IMR-90 (cell line): ENCODE data around the gene KDM4E. TPM values are rescaled to one million over a fixed set of nuclear protein-coding genes. Genes with fewer than 3 reads are reported as not detected.

Experiments
- ATAC-seq: fragments of 200-7000 bp; cut with Tn5 transposase; 2 replicates; pipeline ENCODE4 v1.9.1; 2020; ENCODE audit warnings: low read depth, mild to moderate bottlenecking, moderate library complexity
- BruUV-seq: library from RNA; stranded (reverse); fragments of 400-500 nt; replicated peaks from 2 replicates; lab custom pipeline; 2021; lab: Mats Ljungman, UMichigan
- CTCF ChIA-PET: fragments of 300-600 bp; formaldehyde crosslinking; extraction: SDS; loops from one replicate; lab custom pipeline; 2021; ENCODE audit warnings: antibody characterized with exemption; lab: Yijun Ruan, JAX
- POLR2A ChIA-PET: fragments of 300-600 bp; sonication (Branson Sonifier 250); formaldehyde crosslinking; loops from one replicate; lab custom pipeline; 2022; ENCODE audit warnings: antibody characterized with exemption; ENCODE audit not compliant: unreplicated experiment; lab: Charles Lee
- DNase-seq: peaks from one replicate; pipeline ENCODE4 v3.0.0; 2013
- H2AFZ ChIP-seq: replicated peaks from 2 replicates; pipeline ENCODE3; 2013; ENCODE audit warnings: low read length, mild to moderate bottlenecking; ENCODE audit not compliant: poor library complexity
- H2AK5ac ChIP-seq: 2 replicates; pipeline ENCODE4 v1.6.1; 2013; ENCODE audit warnings: low read depth, low read length, inconsistent platforms
- H2AK9ac ChIP-seq: replicated peaks from 2 replicates; pipeline ENCODE3; 2013; ENCODE audit warnings: mild to moderate bottlenecking, low read depth, low read length, moderate library complexity; ENCODE audit not compliant: poor library complexity
- H2BK120ac ChIP-seq: 2 replicates; pipeline ENCODE4 v1.6.1; 2013; ENCODE audit warnings: low read depth, low read length, inconsistent platforms
- H2BK15ac ChIP-seq: 3 replicates; pipeline ENCODE4 v1.6.1; 2013; ENCODE audit warnings: low read depth, low read length, inconsistent platforms
- H2BK20ac ChIP-seq: 2 replicates; pipeline ENCODE4 v1.6.1; 2013; ENCODE audit warnings: low read depth, mild to moderate bottlenecking, inconsistent platforms, low read length, moderate library complexity
- H2BK5ac ChIP-seq: 2 replicates; pipeline ENCODE4 v1.6.1; 2013; ENCODE audit warnings: mild to moderate bottlenecking, low read depth, low read length, inconsistent platforms; ENCODE audit not compliant: poor library complexity, severe bottlenecking
- H3K14ac ChIP-seq: replicated peaks from 2 replicates; pipeline ENCODE4 v1.6.1; 2013; ENCODE audit warnings: low read depth, low read length, inconsistent platforms
- H3K18ac ChIP-seq: 2 replicates; pipeline ENCODE4 v1.6.1; 2013; ENCODE audit warnings: low read depth, low read length, control low read depth
- H3K23ac ChIP-seq: 2 replicates; pipeline ENCODE4 v1.6.1; 2013; ENCODE audit warnings: low read depth, low read length, inconsistent platforms
- H3K27ac ChIP-seq: 2 replicates; pipeline ENCODE4 v1.5.1; 2013; ENCODE audit warnings: mild to moderate bottlenecking, control low read depth, low read length; ENCODE audit not compliant: insufficient read depth
- H3K27me3 ChIP-seq: 2 replicates; pipeline ENCODE4 v1.6.1; 2013; ENCODE audit warnings: low read length; ENCODE audit not compliant: control insufficient read depth, insufficient read depth
- H3K36me3 ChIP-seq: 2 replicates; pipeline ENCODE4 v1.6.1; 2013; ENCODE audit warnings: low read length, mixed read lengths; ENCODE audit not compliant: control insufficient read depth, insufficient read depth
- H3K4ac ChIP-seq: 2 replicates; pipeline ENCODE4 v1.6.1; 2013; ENCODE audit warnings: low read depth, low read length, inconsistent platforms
- H3K4me1 ChIP-seq: 2 replicates; pipeline ENCODE4 v1.6.1; 2013; ENCODE audit warnings: low read length, mixed read lengths; ENCODE audit not compliant: control insufficient read depth, insufficient read depth
- H3K4me2 ChIP-seq: 2 replicates; pipeline ENCODE4 v1.6.1; 2013; ENCODE audit warnings: low read depth, mild to moderate bottlenecking, control low read depth, low read length, moderate library complexity
- H3K4me3 ChIP-seq: 2 replicates; pipeline ENCODE4 v1.5.1; 2013; ENCODE audit warnings: low read depth, mild to moderate bottlenecking, control low read depth, low read length, moderate library complexity; ENCODE audit not compliant: insufficient read depth
- H3K56ac ChIP-seq: 2 replicates; pipeline ENCODE4 v1.6.1; 2013; ENCODE audit warnings: low read length, inconsistent platforms; ENCODE audit not compliant: insufficient read depth; ENCODE audit errors: extremely low read depth
- H3K79me1 ChIP-seq, 2 experiments: 2 replicates each; pipeline ENCODE4 v1.6.1; 2013; ENCODE audit warnings: low read length in 2 of 2, inconsistent platforms in 1 of 2, low read depth in 1 of 2
- H3K9ac ChIP-seq: 2 replicates; pipeline ENCODE4 v1.6.1; 2013; ENCODE audit warnings: low read depth, low read length, control low read depth
- H3K9me1 ChIP-seq: 2 replicates; pipeline ENCODE4 v1.6.1; 2013; ENCODE audit warnings: low read length, inconsistent platforms; ENCODE audit not compliant: insufficient read depth
- H3K9me3 ChIP-seq: 2 replicates; pipeline ENCODE4 v1.6.1; 2013; ENCODE audit warnings: low read length; ENCODE audit not compliant: control insufficient read depth, insufficient read depth
- H4K20me1 ChIP-seq: 2 replicates; pipeline ENCODE4 v1.6.1; 2013; ENCODE audit warnings: low read length, inconsistent platforms; ENCODE audit not compliant: insufficient read depth
- H4K5ac ChIP-seq: 2 replicates; pipeline ENCODE4 v1.6.1; 2013; ENCODE audit warnings: mild to moderate bottlenecking, low read depth, low read length, control low read depth
- H4K8ac ChIP-seq, 2 experiments: 2 replicates each; pipeline ENCODE4 v1.6.1; 2013; ENCODE audit warnings: low read depth in 2 of 2, low read length in 2 of 2, control low read depth in 1 of 2, inconsistent platforms in 1 of 2
- H4K91ac ChIP-seq: 2 replicates; pipeline ENCODE4 v1.6.1; 2013; ENCODE audit warnings: low read depth, low read length, inconsistent platforms; ENCODE audit not compliant: insufficient read depth
- BHLHE40 ChIP-seq: fragments of 150-350 bp; IDR thresholded peaks from 2 replicates; pipeline ENCODE4 v1.6.1; 2016; ENCODE audit warnings: mild to moderate bottlenecking, low read depth, low read length
- CEBPB ChIP-seq: IDR thresholded peaks from 2 replicates; pipeline ENCODE4 v1.6.1; 2012; ENCODE audit warnings: low read depth, low read length, improper control_type of control experiment
- CHD1 ChIP-seq: IDR thresholded peaks from 2 replicates; pipeline ENCODE4 v1.6.1; 2012; ENCODE audit warnings: low read depth, low read length, improper control_type of control experiment
- FOS ChIP-seq: fragments of 150-350 bp; IDR thresholded peaks from 2 replicates; pipeline ENCODE4 v1.6.1; 2016; ENCODE audit warnings: low read depth, low read length
- MAFK ChIP-seq: IDR thresholded peaks from 2 replicates; pipeline ENCODE4 v1.6.1; 2012; ENCODE audit warnings: low read depth, low read length, improper control_type of control experiment
- MAZ ChIP-seq: IDR thresholded peaks from 2 replicates; pipeline ENCODE4 v1.6.1; 2012; ENCODE audit warnings: low read depth, mild to moderate bottlenecking, low read length, improper control_type of control experiment, moderate library complexity, borderline replicate concordance
- MXI1 ChIP-seq: IDR thresholded peaks from 2 replicates; pipeline ENCODE4 v1.6.1; 2012; ENCODE audit warnings: low read depth, mild to moderate bottlenecking, low read length, moderate library complexity, borderline replicate concordance
- NFE2L2 ChIP-seq: fragments of 150-350 bp; IDR thresholded peaks from 2 replicates; pipeline ENCODE4 v1.6.1; 2016; ENCODE audit warnings: low read depth, mild to moderate bottlenecking, low read length
- POLR2A ChIP-seq: IDR thresholded peaks from 2 replicates; pipeline ENCODE4 v1.6.1; 2012; ENCODE audit warnings: mild to moderate bottlenecking, low read depth, low read length
- RAD21 ChIP-seq: IDR thresholded peaks from 2 replicates; pipeline ENCODE4 v1.6.1; 2012; ENCODE audit warnings: low read length, improper control_type of control experiment
- RCOR1 ChIP-seq: IDR thresholded peaks from 2 replicates; pipeline ENCODE4 v1.6.1; 2012; ENCODE audit warnings: mild to moderate bottlenecking, low read length, improper control_type of control experiment; ENCODE audit not compliant: insufficient replicate concordance
- RFX5 ChIP-seq: IDR thresholded peaks from 2 replicates; pipeline ENCODE4 v1.8.0; 2012; ENCODE audit warnings: low read depth, mild to moderate bottlenecking, low read length, moderate library complexity
- SMC3 ChIP-seq: fragments of 150-350 bp; IDR thresholded peaks from 2 replicates; pipeline ENCODE4 v1.6.1; 2016; ENCODE audit warnings: low read depth, mild to moderate bottlenecking, antibody characterized with exemption, low read length, moderate library complexity
- WGBS, 2 experiments: methylation state at CpG; one replicate each; pipeline versions ENCODE4 v1.1.5 to v1.1.7; 2013; ENCODE audit warnings: missing lambda C conversion rate in 2 of 2; ENCODE audit not compliant: insufficient read length in 1 of 2; ENCODE audit errors: extremely low coverage in 2 of 2; 5-methylcytosine and 5-hydroxymethylcytosine counted together
- dilution Hi-C: fragments of 300-500 bp; cut with HindIII; formaldehyde crosslinking; loops from one replicate; pipeline ENCODE4 v1.14.3; 2018; ENCODE audit warnings: low sequenced_read_pairs; ENCODE audit not compliant: unreplicated experiment
- in situ Hi-C: fragments of 300-500 bp; cut with MboI; formaldehyde crosslinking; loops from 3 replicates; pipeline ENCODE4 v1.14.3; 2019; ENCODE audit warnings: low sequenced_read_pairs, inconsistent platforms, mixed read lengths
- intact Hi-C: fragments of 100-400 bp; cut with micrococcal nuclease; formaldehyde crosslinking; loops from 2 replicates; pipeline ENCODE4 v1.10.0; 2022
- polyA plus RNA-seq, 3 experiments: library from polyadenylated mRNA; depleted of rRNA; stranded (reverse); fragments of >200 nt; gene quantifications; 2 replicates each; pipeline ENCODE4 v1.2.3, GENCODE V29; 2012; ENCODE audit warnings: low replicate concordance in 1 of 3
- total RNA-seq: library from RNA; depleted of rRNA; stranded (reverse); fragments of >200 nt; gene quantifications from 2 replicates; pipeline ENCODE4 v1.2.3, GENCODE V29; 2012
- TF ChIP-seq, protein P1 (sequence below): fragments of 150-350 bp; IDR thresholded peaks from 2 replicates; pipeline ENCODE4 v1.6.1; 2016; ENCODE audit warnings: low read depth, mild to moderate bottlenecking, low read length, moderate library complexity, borderline replicate concordance
- TF ChIP-seq, protein P2 (sequence below): fragments of 150-350 bp; IDR thresholded peaks from 2 replicates; pipeline ENCODE4 v1.6.1; 2017; ENCODE audit warnings: mild to moderate bottlenecking, antibody characterized with exemption, low read length, low read depth
- TF ChIP-seq, protein P3 (sequence below): conservative IDR thresholded peaks from 2 replicates; pipeline ENCODE4 v1.5.1; 2012; ENCODE audit warnings: mild to moderate bottlenecking, low read depth, low read length, improper control_type of control experiment

The KDM4E gene
- total and polyA plus RNA-seq, 2 of the 4 experiments (the other 2 are of a cell fraction), result not detected

DNA sequence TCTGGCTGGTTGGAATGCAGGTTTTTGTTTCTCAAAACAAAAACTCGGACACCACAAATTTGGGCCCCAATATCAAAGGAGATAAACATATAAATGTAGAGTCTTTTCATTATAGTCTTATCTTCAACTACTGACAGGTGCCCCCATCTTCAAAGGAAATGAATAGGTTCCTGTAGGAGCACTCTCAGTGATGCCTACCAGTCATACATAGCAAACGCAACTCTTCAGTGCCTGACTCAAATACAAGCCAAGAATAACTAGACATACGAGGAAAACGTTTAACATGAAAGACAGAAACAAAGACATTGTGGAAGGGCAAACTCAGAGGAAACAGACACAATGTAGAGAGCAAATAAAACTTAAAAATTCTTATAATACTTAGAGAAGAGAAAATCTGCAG lies 37.7 kb upstream of the KDM4E start:
- no peak overlapping the region for H3K4ac ChIP-seq
- H2BK120ac ChIP-seq, result no peak overlapping the region
- in situ Hi-C loops, result no loop called here
- no TSS peak for BruUV-seq
- H2BK15ac ChIP-seq, result no peak overlapping the region
- no peak overlapping the region for H4K5ac ChIP-seq
- H3K36me3 ChIP-seq, result no peaks in the 10 kb centered on the region
- H3K56ac ChIP-seq, result no peak overlapping the region
- DNase-seq (no peak), ATAC-seq (no peak)
- H3K23ac ChIP-seq, result no peak overlapping the region
- no peak overlapping the region for H2BK20ac ChIP-seq
- intact Hi-C loops, result no loop called here
- no peak overlapping the region for H2AK9ac ChIP-seq
- H4K20me1 ChIP-seq, result no peaks in the 10 kb centered on the region
- H2AK5ac ChIP-seq, result no peak overlapping the region
- no peak for TF ChIP-seq RCOR1
- TF ChIP-seq, protein P1, sequence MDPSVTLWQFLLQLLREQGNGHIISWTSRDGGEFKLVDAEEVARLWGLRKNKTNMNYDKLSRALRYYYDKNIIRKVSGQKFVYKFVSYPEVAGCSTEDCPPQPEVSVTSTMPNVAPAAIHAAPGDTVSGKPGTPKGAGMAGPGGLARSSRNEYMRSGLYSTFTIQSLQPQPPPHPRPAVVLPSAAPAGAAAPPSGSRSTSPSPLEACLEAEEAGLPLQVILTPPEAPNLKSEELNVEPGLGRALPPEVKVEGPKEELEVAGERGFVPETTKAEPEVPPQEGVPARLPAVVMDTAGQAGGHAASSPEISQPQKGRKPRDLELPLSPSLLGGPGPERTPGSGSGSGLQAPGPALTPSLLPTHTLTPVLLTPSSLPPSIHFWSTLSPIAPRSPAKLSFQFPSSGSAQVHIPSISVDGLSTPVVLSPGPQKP, result no peak
- no peak for TF ChIP-seq POLR2A
- no peak for TF ChIP-seq CEBPB
- no peak for TF ChIP-seq MXI1
- no peak for TF ChIP-seq MAFK
- TF ChIP-seq RFX5, result no peak
- no peak for TF ChIP-seq RAD21
- no peak for TF ChIP-seq BHLHE40
- no peak for TF ChIP-seq FOS
- TF ChIP-seq, protein P2, sequence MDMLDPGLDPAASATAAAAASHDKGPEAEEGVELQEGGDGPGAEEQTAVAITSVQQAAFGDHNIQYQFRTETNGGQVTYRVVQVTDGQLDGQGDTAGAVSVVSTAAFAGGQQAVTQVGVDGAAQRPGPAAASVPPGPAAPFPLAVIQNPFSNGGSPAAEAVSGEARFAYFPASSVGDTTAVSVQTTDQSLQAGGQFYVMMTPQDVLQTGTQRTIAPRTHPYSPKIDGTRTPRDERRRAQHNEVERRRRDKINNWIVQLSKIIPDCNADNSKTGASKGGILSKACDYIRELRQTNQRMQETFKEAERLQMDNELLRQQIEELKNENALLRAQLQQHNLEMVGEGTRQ, result no peak
- no peak for TF ChIP-seq MAZ
- TF ChIP-seq, protein P3, sequence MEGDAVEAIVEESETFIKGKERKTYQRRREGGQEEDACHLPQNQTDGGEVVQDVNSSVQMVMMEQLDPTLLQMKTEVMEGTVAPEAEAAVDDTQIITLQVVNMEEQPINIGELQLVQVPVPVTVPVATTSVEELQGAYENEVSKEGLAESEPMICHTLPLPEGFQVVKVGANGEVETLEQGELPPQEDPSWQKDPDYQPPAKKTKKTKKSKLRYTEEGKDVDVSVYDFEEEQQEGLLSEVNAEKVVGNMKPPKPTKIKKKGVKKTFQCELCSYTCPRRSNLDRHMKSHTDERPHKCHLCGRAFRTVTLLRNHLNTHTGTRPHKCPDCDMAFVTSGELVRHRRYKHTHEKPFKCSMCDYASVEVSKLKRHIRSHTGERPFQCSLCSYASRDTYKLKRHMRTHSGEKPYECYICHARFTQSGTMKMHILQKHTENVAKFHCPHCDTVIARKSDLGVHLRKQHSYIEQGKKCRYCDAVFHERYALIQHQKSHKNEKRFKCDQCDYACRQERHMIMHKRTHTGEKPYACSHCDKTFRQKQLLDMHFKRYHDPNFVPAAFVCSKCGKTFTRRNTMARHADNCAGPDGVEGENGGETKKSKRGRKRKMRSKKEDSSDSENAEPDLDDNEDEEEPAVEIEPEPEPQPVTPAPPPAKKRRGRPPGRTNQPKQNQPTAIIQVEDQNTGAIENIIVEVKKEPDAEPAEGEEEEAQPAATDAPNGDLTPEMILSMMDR, result no peak
- TF ChIP-seq NFE2L2, result no peak
- TF ChIP-seq CHD1, result no peak
- no peak for TF ChIP-seq SMC3
- ChIA-PET CTCF (no interaction called here), POLR2A (no interaction called here)
- no CpG with 5 or more reads among the region's 4 CpGs for WGBS, 2 experiments
- H4K91ac ChIP-seq, result no peak overlapping the region
- no peak overlapping the region for H3K14ac ChIP-seq
- H3K4me1 ChIP-seq, result no peaks in the 10 kb centered on the region
- H4K8ac ChIP-seq, result no peak overlapping the region
- no peak overlapping the region for H3K4me3 ChIP-seq
- no peak overlapping the region for H3K4me2 ChIP-seq
- peaks cover 5% of the 10 kb centered on the region; the same call in 1 of the 2 replicates for H3K27me3 ChIP-seq
- H2BK5ac ChIP-seq, result no peak overlapping the region
- no peaks in the 10 kb centered on the region for H3K9me3 ChIP-seq
- H3K9ac ChIP-seq, result no peak overlapping the region
- no peak overlapping the region for H3K18ac ChIP-seq
- H3K79me1 ChIP-seq, result no peaks in the 10 kb centered on the region
- H3K9me1 ChIP-seq, result no peaks in the 10 kb centered on the region
- no peak overlapping the region for H3K27ac ChIP-seq
- H2AFZ ChIP-seq, result no peak overlapping the region
- dilution Hi-C loops, result no loop called here
